Measurements from ENCODE around the gene GIPC1. TPM values are rescaled to one million over a fixed set of nuclear protein-coding genes. Genes with fewer than 3 reads are reported as not detected.

Gene GIPC1
- polyA plus RNA-seq, 1 of the 3 experiments (the other 2 are of a cell fraction) = 144 TPM

GRCh38 chr19:14482172-14482941, 13.6 kb downstream of the GIPC1 start:
- no peak overlapping the region for H3K4me3 ChIP-seq (ENCODE audit: low read depth in 2 of 2, low read length in 1 of 2)
- no peak overlapping the region for H3K4me2 ChIP-seq
- DNase-seq = no peak
- H3K36me3 ChIP-seq (replicated peaks in 1 of 2; ENCODE audit: control insufficient read depth in 1 of 2, insufficient read depth in 2 of 2, low read length in 1 of 2) = peaks cover 6 to 10% of the 10 kb centered on the region in 2 experiments
- H3K27me3 ChIP-seq (ENCODE audit: insufficient read depth) = no peaks in the 10 kb centered on the region
- H2AFZ ChIP-seq (ENCODE audit: low read depth) = no peak overlapping the region
- H3K27ac ChIP-seq (ENCODE audit: low read depth in 2 of 2, low read length in 1 of 2) = no peak overlapping the region
- peaks cover 4 to 9% of the 10 kb centered on the region in 2 experiments; a peak in 1 of 4 replicates for H3K4me1 ChIP-seq (ENCODE audit: control insufficient read depth in 1 of 2, insufficient read depth in 2 of 2, low read depth in 1 of 2, low read length in 1 of 2)
- ChIA-PET POLR2A (interaction anchor here (0.6 kb wide), 1 partner anchor 122 kb away, joined by 5 read pairs; no protein-coding TSS in a partner anchor), CTCF (interaction anchor here (1.0 to 4.8 kb wide), 5 partner anchors 10 to 346 kb away, joined by 4 to 45 read pairs (median 18); partner anchors contain the start of genes ASF1B, DNAJB1 and GIPC1)
- H3K79me2 ChIP-seq (ENCODE audit: insufficient read depth) = peaks cover 17% of the 10 kb centered on the region
- peaks cover 13% of the 10 kb centered on the region for H3F3A ChIP-seq (replicated peaks; ENCODE audit: insufficient read depth)
- H4K20me1 ChIP-seq (ENCODE audit: insufficient read depth) = peaks cover 10% of the 10 kb centered on the region
- no peaks in the 10 kb centered on the region for H3K9me3 ChIP-seq
- H3K9ac ChIP-seq = no peak overlapping the region
- 90% methylated on average over 2 of the region's 18 CpGs for WGBS (ENCODE audit: low lambda C conversion rate)
- no peak for TF ChIP-seq FOXJ3 (CRISPR knock-in tag; IDR thresholded peaks at IDR 0.05)
- no peak for TF ChIP-seq IRF3 (IDR thresholded peaks at IDR 0.05; ENCODE audit: low read depth, low read length)
- no peak for TF ChIP-seq MXI1 (IDR thresholded peaks at IDR 0.05; ENCODE audit: low read depth, low read length)
- no peak for TF ChIP-seq MAX (IDR thresholded peaks at IDR 0.05; ENCODE audit: low read depth)
- no peaks in the 10 kb centered on the region for H3K9me2 ChIP-seq

GRCh38 chr19:14480700-14481079, 15.2 kb downstream of the GIPC1 start:
- peak; percentile 47 for DNase-seq
- no peak for TF ChIP-seq USF1 (IDR thresholded peaks at IDR 0.05; ENCODE audit: borderline replicate concordance, low read depth)
- TF ChIP-seq IRF3 (IDR thresholded peaks at IDR 0.05; ENCODE audit: low read depth, low read length) = no peak
- TF ChIP-seq MEF2A (IDR thresholded peaks at IDR 0.05; ENCODE audit: borderline replicate concordance, low read depth) = no peak
- no peak for TF ChIP-seq FOXJ3 (CRISPR knock-in tag; IDR thresholded peaks at IDR 0.05)
- no peak for TF ChIP-seq GATA2 (CRISPR knock-in tag; IDR thresholded peaks at IDR 0.05)
- no peak for TF ChIP-seq ELF1 (IDR thresholded peaks at IDR 0.05)
- TF ChIP-seq, protein P1, sequence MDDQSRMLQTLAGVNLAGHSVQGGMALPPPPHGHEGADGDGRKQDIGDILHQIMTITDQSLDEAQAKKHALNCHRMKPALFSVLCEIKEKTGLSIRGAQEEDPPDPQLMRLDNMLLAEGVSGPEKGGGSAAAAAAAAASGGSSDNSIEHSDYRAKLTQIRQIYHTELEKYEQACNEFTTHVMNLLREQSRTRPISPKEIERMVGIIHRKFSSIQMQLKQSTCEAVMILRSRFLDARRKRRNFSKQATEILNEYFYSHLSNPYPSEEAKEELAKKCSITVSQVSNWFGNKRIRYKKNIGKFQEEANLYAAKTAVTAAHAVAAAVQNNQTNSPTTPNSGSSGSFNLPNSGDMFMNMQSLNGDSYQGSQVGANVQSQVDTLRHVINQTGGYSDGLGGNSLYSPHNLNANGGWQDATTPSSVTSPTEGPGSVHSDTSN (IDR thresholded peaks at IDR 0.05) = no peak
- TF ChIP-seq SMC3 (IDR thresholded peaks at IDR 0.05; ENCODE audit: low read depth, low read length) = no peak
- no peak for TF ChIP-seq EZH2phosphoT487 (IDR thresholded peaks at IDR 0.05; ENCODE audit: borderline replicate concordance, low read depth)
- TF ChIP-seq, protein P2, sequence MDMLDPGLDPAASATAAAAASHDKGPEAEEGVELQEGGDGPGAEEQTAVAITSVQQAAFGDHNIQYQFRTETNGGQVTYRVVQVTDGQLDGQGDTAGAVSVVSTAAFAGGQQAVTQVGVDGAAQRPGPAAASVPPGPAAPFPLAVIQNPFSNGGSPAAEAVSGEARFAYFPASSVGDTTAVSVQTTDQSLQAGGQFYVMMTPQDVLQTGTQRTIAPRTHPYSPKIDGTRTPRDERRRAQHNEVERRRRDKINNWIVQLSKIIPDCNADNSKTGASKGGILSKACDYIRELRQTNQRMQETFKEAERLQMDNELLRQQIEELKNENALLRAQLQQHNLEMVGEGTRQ (IDR thresholded peaks at IDR 0.05; ENCODE audit: borderline replicate concordance, low read depth, low read length) = no peak
- no peak for TF ChIP-seq YY1 (IDR thresholded peaks at IDR 0.05; ENCODE audit: low read depth)
- TF ChIP-seq RAD21 (IDR thresholded peaks at IDR 0.05; ENCODE audit: low read length) = no peak
- no peak for TF ChIP-seq SIN3A (IDR thresholded peaks at IDR 0.05; ENCODE audit: borderline replicate concordance, low read depth, low read length)
- no peak for TF ChIP-seq MAX (IDR thresholded peaks at IDR 0.05; ENCODE audit: low read depth)
- TF ChIP-seq RXRA (IDR thresholded peaks at IDR 0.05; ENCODE audit: borderline replicate concordance, low read depth) = no peak
- TF ChIP-seq RFX5 (IDR thresholded peaks at IDR 0.05; ENCODE audit: low read length) = no peak

More at GRCh38 chr19:14480700-14481079, 15.2 kb downstream of the GIPC1 start:
- H3K4me2 ChIP-seq = no peak overlapping the region
- ChIA-PET CTCF (interaction anchor here (0.7 to 4.8 kb wide), 34 partner anchors 9 to 411 kb away, joined by 3 to 45 read pairs (median 6); partner anchors contain the start of genes ASF1B, DNAJB1 and GIPC1), POLR2A (no interaction called here)
- H3K9me2 ChIP-seq = no peaks in the 10 kb centered on the region
- no peak overlapping the region for H3K4me3 ChIP-seq (ENCODE audit: low read depth in 2 of 2, low read length in 1 of 2)
- H3K79me2 ChIP-seq (ENCODE audit: insufficient read depth) = peaks cover 10% of the 10 kb centered on the region; the same call in 1 of the 2 replicates
- H3F3A ChIP-seq (replicated peaks; ENCODE audit: insufficient read depth) = peaks cover 11% of the 10 kb centered on the region
- H3K9ac ChIP-seq = no peak overlapping the region
- H3K27ac ChIP-seq (ENCODE audit: low read depth in 2 of 2, low read length in 1 of 2) = peak overlapping the region in 1 of 2 experiments; percentile 22; a peak in 1 of 4 replicates
- H3K36me3 ChIP-seq (replicated peaks in 1 of 2; ENCODE audit: control insufficient read depth in 1 of 2, insufficient read depth in 2 of 2, low read length in 1 of 2) = peaks cover under 1 to 10% of the 10 kb centered on the region in 2 experiments
- WGBS (ENCODE audit: low lambda C conversion rate) = 63% methylated on average over 4 of the region's 5 CpGs
- no peaks in the 10 kb centered on the region for H3K27me3 ChIP-seq (ENCODE audit: insufficient read depth)
- H4K20me1 ChIP-seq (ENCODE audit: insufficient read depth) = no peaks in the 10 kb centered on the region; the same call in 1 of the 2 replicates
- no peaks in the 10 kb centered on the region for H3K9me3 ChIP-seq
- no peak overlapping the region for H2AFZ ChIP-seq (ENCODE audit: low read depth)
- H3K4me1 ChIP-seq (ENCODE audit: control insufficient read depth in 1 of 2, insufficient read depth in 2 of 2, low read depth in 1 of 2, low read length in 1 of 2) = peaks cover 12 to 21% of the 10 kb centered on the region in 2 experiments; a peak in 2 of 4 replicates
